Activated CD8-positive, alpha-beta T cell treated with anti-CD3 and anti-CD28 coated beads for 36 hours (primary cell): ENCODE data around the gene TRAPPC3L. TPM values are rescaled to one million over a fixed set of nuclear protein-coding genes. Genes with fewer than 3 reads are reported as not detected.

ENCODE experiments used
- ATAC-seq: fragments of 200-7000 bp; cut with Tn5 transposase; one replicate; pipeline ENCODE4 v1.10.0; 2021; ENCODE audit warnings: mild to moderate bottlenecking, moderate library complexity
- CTCF ChIA-PET: fragments of 350-600 bp; sonication (Branson Sonifier 250); formaldehyde crosslinking; loops from one replicate; lab custom pipeline; 2021; ENCODE audit warnings: antibody characterized with exemption; lab: Charles Lee
- POLR2A ChIA-PET: fragments of 350-600 bp; sonication (Branson Sonifier 250); formaldehyde crosslinking; loops from one replicate; lab custom pipeline; 2021; ENCODE audit warnings: antibody characterized with exemption; lab: Charles Lee
- DNase-seq: peaks from one replicate; pipeline ENCODE4 v3.0.0-alpha.2; 2020
- H3K27ac Mint-ChIP-seq: one replicate; pipeline ENCODE4 v1.8.0; 2021; ENCODE audit warnings: mild to moderate bottlenecking, mixed read lengths
- H3K27me3 Mint-ChIP-seq: one replicate; pipeline ENCODE4 v1.8.0; 2021; ENCODE audit warnings: mixed read lengths
- H3K36me3 Mint-ChIP-seq: one replicate; pipeline ENCODE4 v1.8.0; 2021; ENCODE audit warnings: low read depth, mixed read lengths
- H3K4me1 Mint-ChIP-seq: one replicate; pipeline ENCODE4 v1.8.0; 2021; ENCODE audit warnings: low read depth, mixed read lengths
- H3K4me3 Mint-ChIP-seq: one replicate; pipeline ENCODE4 v1.8.0; 2021; ENCODE audit warnings: mild to moderate bottlenecking, moderate library complexity, mixed read lengths
- H3K9me3 Mint-ChIP-seq: one replicate; pipeline ENCODE4 v1.8.0; 2021; ENCODE audit warnings: mixed read lengths
- intact Hi-C: fragments of 100-400 bp; cut with micrococcal nuclease; formaldehyde crosslinking; loops from one replicate; pipeline ENCODE4 v1.10.0; 2022
- total RNA-seq, 2 experiments: library from RNA; stranded (reverse); gene quantifications; one replicate each; pipeline ENCODE4 v1.2.3, GENCODE V29; 2021
- TF ChIP-seq, protein P1 (sequence below): fragments of 200-600 bp; IDR thresholded peaks from one replicate; pipeline ENCODE4 v1.8.0; 2022; ENCODE audit warnings: antibody characterized with exemption, mild to moderate bottlenecking

The TRAPPC3L gene
- total RNA-seq, 2 experiments from 2014 or later, result not detected

DNA sequence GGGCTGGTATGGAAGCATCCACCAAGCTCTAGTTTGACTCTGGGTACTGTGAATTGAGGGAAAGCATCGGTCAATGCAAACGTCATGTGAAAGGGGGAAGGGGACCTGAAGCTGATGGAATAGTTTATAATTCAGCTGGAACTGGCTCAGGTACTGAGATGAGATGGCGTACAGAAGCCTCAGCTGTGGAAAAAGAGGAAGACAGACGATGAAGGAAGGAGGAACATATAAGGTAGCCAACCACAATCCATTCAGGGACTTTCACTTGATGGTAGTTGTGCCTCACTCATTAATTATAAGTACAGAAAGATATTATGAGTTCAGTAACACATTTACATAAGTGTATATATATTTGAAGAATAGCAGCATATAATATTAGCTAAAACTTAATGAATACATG lies 31.4 kb downstream of the TRAPPC3L start:
- Mint-ChIP-seq H3K4me1 (no peaks in the 10 kb centered on the region), H3K4me3 (no peak overlapping the region)

DNA sequence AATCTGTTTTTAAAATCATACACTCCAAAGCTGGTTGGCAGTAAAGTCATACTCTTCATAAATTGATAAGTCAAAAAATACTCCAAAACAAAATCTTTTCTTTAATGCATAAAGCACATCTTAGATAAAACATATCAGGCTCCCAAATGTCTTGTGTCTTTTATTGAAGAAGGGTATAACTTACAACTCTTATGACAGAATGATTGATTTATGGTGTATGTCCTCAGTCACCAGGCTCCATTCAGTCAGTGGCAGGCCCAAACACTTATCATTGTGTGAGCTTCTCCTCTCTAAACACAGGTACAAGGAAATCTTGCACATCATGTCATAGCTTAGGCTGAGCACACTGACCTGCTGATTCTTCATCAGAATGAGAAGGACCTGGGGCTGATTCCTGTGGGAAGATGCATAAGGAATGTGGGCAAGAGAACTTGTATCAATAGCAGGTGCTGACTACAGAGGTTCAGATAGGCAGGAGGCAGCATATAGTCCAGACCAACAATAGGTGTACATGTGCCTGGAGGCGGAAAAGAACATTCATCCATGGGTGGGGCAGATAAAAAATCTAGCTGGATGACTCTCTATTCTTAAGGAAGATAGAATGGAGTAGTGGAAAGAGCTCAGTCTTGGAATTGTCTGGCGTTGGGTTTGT lies 32.1 kb downstream of the TRAPPC3L start:
- no peak for ATAC-seq
- TF ChIP-seq, protein P1, sequence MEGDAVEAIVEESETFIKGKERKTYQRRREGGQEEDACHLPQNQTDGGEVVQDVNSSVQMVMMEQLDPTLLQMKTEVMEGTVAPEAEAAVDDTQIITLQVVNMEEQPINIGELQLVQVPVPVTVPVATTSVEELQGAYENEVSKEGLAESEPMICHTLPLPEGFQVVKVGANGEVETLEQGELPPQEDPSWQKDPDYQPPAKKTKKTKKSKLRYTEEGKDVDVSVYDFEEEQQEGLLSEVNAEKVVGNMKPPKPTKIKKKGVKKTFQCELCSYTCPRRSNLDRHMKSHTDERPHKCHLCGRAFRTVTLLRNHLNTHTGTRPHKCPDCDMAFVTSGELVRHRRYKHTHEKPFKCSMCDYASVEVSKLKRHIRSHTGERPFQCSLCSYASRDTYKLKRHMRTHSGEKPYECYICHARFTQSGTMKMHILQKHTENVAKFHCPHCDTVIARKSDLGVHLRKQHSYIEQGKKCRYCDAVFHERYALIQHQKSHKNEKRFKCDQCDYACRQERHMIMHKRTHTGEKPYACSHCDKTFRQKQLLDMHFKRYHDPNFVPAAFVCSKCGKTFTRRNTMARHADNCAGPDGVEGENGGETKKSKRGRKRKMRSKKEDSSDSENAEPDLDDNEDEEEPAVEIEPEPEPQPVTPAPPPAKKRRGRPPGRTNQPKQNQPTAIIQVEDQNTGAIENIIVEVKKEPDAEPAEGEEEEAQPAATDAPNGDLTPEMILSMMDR, result no peak
- no peak overlapping the region for H3K27ac Mint-ChIP-seq
- POLR2A ChIA-PET, result no interaction called here
- peaks cover 2% of the 10 kb centered on the region for H3K27me3 Mint-ChIP-seq
- intact Hi-C loops, result no loop called here
- H3K4me1 Mint-ChIP-seq, result no peaks in the 10 kb centered on the region
- no peak for DNase-seq
- CTCF ChIA-PET, result interaction anchor here (0.8 to 3.2 kb wide), 6 partner anchors 10 to 225 kb away, joined by 3 to 12 read pairs (median 3); no protein-coding TSS in a partner anchor
- no peaks in the 10 kb centered on the region for H3K36me3 Mint-ChIP-seq
- H3K9me3 Mint-ChIP-seq, result peaks cover 7% of the 10 kb centered on the region
- no peak overlapping the region for H3K4me3 Mint-ChIP-seq

More for the DNA sequence above, 31.4 kb downstream of the TRAPPC3L start:
- CTCF ChIA-PET, result interaction anchor here (0.8 to 3.2 kb wide), 6 partner anchors 10 to 226 kb away, joined by 3 to 12 read pairs (median 3); no protein-coding TSS in a partner anchor
- H3K36me3 Mint-ChIP-seq, result no peaks in the 10 kb centered on the region
- POLR2A ChIA-PET, result no interaction called here
- H3K27ac Mint-ChIP-seq, result no peak overlapping the region
- ATAC-seq, result no peak
- no peak for DNase-seq
- intact Hi-C loops, result no loop called here
- H3K27me3 Mint-ChIP-seq, result peaks cover 2% of the 10 kb centered on the region
- TF ChIP-seq, protein P1, result no peak
- peaks cover 3% of the 10 kb centered on the region for H3K9me3 Mint-ChIP-seq

DNA sequence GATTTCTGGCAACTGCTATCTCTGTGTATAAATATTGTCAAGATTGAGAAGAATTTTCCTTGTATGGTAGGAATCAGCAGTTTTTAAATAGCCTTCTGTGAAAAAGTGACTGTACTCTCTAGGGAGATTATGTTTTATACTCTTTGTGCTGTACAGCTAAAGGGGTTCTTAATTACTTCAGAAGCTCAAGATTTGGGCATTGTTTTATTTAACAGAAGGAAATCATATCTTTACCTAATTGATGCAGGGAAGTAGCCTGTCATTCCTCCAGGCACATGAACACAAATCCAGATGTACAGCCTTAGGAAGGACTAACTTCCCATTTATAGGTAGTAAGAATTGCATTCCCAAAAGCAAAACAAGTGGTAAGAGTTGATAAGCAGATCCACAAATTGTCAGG lies 32.8 kb downstream of the TRAPPC3L start:
- H3K4me1 Mint-ChIP-seq, result no peaks in the 10 kb centered on the region
- intact Hi-C loops, result no loop called here
- CTCF ChIA-PET, result interaction anchor here (1.1 to 1.8 kb wide), 5 partner anchors 21 to 68 kb away, joined by 3 to 6 read pairs (median 3); no protein-coding TSS in a partner anchor
- TF ChIP-seq, protein P1, result no peak
- peaks cover 7% of the 10 kb centered on the region for H3K9me3 Mint-ChIP-seq
- no peaks in the 10 kb centered on the region for H3K36me3 Mint-ChIP-seq
- no peak for DNase-seq
- no peak for ATAC-seq
- peaks cover 2% of the 10 kb centered on the region for H3K27me3 Mint-ChIP-seq
- POLR2A ChIA-PET, result no interaction called here
- no peak overlapping the region for H3K27ac Mint-ChIP-seq
- no peak overlapping the region for H3K4me3 Mint-ChIP-seq

DNA sequence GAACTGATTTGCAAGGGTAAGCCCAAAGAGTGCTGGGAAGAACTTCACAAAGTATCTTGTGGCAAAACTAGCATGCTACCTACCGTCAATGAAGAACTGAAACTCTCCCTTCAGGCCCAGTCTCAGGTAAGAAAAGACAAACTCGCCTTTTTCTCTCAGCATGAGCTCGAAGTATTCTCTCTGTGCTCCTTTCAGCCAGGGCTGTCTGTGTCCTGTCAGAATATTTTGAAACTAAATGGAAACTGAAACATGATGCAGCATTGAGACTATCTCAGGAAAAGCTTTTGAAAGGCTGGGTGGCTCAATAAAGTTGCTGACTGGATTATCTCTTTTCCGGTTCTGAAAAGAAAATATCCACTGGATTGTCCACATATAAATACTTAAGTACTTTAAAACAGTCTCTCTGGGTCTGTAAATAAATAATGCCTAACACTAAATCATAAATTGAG lies 33.3 kb downstream of the TRAPPC3L start:
- no peak overlapping the region for H3K27ac Mint-ChIP-seq
- DNase-seq, result no peak
- H3K4me1 Mint-ChIP-seq, result no peaks in the 10 kb centered on the region
- no peak for ATAC-seq
- H3K27me3 Mint-ChIP-seq, result peaks cover 2% of the 10 kb centered on the region
- no peak overlapping the region for H3K4me3 Mint-ChIP-seq
- ChIA-PET POLR2A (no interaction called here), CTCF (interaction anchor here (1.0 to 1.8 kb wide), 5 partner anchors 15 to 68 kb away, joined by 3 to 6 read pairs (median 4); no protein-coding TSS in a partner anchor)
- H3K36me3 Mint-ChIP-seq, result no peaks in the 10 kb centered on the region
- H3K9me3 Mint-ChIP-seq, result peaks cover 7% of the 10 kb centered on the region
- intact Hi-C loops, result no loop called here
- TF ChIP-seq, protein P1, result no peak

DNA sequence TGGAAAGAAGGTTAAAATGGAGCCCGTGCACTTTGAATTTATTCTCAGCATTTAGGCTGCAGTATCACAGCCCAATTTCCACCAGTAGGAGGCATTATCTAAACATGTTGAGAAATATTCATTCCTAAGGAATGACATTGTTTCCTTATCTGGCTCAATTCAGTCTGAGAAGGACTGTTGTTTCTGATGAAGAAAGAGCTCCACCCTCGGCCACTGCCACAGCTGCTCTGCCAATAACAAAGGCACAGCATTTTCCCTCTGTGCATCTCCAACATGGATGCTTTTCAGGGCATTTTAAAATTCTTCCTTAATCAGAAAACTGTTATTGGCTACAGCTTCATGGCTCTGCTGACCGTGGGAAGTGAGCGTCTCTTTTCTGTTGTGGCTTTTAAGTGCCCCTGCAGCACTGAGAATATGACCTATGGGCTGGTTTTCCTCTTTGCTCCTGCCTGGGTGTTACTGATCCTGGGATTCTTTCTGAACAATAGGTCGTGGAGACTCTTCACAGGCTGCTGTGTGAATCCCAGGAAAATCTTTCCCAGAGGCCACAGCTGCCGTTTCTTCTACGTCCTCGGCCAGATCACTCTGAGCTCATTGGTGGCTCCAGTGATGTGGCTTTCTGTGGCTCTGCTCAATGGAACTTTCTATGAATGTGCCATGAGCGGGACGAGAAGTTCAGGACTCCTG lies 33.9 kb downstream of the TRAPPC3L start, which contains the start of gene CALHM5:
Gene CALHM5, plus strand, starts transcription at position 216 of the 687 bp plus-strand sequence. Its CDS starts 58 bp downstream, at position 274.
- ATAC-seq (no peak), DNase-seq (no peak)
- ChIA-PET CTCF (interaction anchor here (1.0 to 1.8 kb wide), 4 partner anchors 15 to 30 kb away, joined by 3 to 6 read pairs (median 4); no protein-coding TSS in a partner anchor), POLR2A (no interaction called here)
- no peaks in the 10 kb centered on the region for H3K36me3 Mint-ChIP-seq
- intact Hi-C loops, result no loop called here
- no peak within 1 kb of the TSS for H3K4me3 Mint-ChIP-seq
- no peaks in the 10 kb centered on the region for H3K4me1 Mint-ChIP-seq
- H3K9me3 Mint-ChIP-seq, result peaks cover 7% of the 10 kb centered on the region
- no peak within 1 kb of the TSS for H3K27ac Mint-ChIP-seq
- H3K27me3 Mint-ChIP-seq, result peaks cover 2% of the 10 kb centered on the region
- TF ChIP-seq, protein P1, result no peak
